T-helper 9 cell (primary cell): ENCODE measurements around the gene DGCR2.

Source experiments
- DNase-seq: peaks from one replicate; pipeline ENCODE4 v3.0.0-alpha.2; 2020

DGCR2 gene

DNA sequence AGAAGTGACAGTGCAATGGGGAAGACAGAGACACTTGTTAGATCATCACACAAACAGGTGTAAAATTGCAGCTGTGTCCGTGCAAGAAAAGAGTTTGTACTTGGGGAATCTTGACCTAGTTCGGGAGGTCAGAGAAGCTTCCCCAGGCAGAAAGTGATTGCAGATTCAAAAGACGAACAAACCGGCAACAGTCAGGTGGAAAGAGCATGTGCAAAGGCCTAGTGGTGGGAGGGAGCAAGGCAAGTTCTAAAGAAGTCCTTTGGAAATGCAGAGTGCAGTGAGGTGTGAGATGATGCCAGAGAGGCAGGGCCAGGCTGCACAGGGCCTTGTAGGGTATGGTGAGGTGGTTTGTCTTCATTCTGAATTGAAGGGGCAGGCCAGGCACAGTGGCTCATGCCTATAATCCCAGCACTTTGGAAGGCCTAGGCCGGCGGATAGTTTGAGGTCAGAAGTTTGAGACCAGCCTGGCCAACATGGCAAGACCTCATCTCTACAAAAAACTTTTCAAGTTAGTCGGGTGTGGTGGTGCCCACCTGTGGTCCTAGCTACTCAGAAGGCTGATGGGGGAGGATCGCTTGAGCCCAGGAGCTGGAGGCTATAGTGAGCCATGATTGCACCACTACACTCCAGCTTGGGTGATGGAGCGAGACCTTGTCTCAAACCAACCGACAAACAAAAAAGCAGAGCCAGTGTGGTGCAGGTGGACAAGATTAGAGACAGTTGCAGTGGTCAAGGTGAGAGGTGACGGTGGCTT is 24.2 kb upstream of the DGCR2 start:
- DNase-seq, result no peak

DNA sequence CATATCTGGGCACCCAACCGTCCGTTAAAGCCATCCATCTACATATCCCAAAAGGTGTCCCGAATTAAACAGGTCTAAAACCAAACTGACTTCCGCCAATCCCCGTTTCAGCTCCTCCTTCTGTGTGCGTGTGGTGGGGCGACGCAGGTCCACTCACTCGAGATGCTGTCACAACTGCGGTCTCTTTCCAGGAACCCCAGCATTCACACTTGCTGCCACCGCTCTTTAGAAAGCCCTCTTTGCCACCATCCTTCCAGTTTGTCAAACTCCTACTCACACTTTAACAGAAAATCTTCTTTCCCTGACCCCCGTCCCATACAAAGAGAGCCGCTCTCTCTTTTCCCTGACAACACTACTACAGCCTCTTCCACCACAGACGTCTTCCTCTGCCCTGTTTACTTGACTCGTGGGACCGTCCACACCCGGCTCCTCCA is 21.8 kb upstream of the DGCR2 start:
- no peak for DNase-seq

DNA sequence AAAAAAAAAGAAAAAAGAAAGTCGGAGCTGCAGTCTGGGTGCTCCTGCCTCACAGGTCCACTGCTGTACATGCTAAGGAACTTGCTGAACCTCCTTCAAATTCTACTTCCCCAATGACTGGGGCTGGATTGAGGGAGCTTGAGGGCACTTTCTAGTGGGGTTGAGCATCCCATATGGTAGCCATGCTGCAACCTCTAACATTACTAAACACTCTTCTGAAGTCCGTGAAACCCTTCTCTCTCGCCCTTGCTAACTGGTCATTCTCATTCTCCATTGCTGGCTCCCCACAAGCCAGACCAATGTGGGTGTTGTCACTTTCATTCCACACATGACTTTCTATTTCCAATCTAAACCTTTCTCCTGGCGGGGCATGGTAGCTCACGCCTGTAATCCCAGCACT is 21.0 kb upstream of the DGCR2 start:
- no peak for DNase-seq

DNA sequence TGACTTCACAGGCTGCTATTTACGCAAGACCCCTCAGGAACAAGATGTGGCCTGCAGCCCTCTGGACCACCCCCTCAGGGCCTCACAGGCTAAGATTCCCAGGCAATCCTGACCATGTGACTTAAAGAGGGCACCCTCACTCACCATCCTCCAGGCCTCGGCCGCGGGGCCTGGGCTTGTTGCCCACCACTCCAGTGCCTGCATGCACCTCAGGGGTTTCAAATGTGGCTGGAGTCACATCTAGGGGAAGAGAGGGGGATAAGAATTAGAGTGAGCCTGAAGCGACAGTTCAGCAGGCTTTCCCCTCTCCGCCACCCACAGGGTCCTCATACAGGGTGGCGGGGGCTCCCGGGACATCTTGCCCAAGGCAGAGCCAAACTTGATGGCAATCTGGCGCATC is 20.2 kb upstream of the DGCR2 start:
- DNase-seq, result no peak

DNA sequence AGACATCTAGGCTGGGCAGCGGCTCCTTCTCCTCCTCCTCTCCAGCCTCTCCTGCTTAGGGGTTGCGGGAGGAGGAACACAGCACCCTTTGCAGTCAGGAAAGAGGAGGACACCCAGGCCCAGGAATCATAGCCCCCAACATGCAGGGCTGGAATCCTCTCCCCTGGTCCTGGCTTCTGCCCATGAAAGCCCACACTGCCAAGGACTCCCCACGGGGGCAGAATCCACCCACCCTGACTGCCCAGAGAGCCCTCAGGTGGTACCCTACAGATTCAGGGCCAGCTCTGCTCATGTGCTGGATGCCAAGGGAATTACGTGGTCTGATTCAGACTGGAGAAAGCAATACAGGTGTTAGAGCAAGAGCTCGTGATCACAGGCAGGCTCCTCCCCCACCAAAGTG is 17.8 kb upstream of the DGCR2 start:
- DNase-seq, result no peak

DNA sequence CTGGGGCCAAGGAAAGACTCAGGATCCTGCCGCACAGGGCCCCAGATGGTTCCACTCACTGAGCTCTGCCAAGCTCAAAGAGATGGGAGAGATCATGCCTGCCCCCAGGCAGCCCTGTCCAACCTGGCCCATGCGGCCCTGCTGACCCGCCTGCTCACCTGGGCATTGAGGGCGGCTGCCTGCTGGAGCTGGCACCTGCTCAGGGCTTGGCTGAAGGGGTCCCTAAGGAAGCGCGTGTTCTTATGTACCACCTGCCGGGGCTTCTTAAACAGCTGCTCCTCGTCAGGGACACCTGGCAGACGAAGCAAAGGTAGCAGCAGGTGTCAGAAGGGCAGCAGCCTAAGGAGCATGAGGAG is 16.8 kb upstream of the DGCR2 start:
- DNase-seq, result no peak

DNA sequence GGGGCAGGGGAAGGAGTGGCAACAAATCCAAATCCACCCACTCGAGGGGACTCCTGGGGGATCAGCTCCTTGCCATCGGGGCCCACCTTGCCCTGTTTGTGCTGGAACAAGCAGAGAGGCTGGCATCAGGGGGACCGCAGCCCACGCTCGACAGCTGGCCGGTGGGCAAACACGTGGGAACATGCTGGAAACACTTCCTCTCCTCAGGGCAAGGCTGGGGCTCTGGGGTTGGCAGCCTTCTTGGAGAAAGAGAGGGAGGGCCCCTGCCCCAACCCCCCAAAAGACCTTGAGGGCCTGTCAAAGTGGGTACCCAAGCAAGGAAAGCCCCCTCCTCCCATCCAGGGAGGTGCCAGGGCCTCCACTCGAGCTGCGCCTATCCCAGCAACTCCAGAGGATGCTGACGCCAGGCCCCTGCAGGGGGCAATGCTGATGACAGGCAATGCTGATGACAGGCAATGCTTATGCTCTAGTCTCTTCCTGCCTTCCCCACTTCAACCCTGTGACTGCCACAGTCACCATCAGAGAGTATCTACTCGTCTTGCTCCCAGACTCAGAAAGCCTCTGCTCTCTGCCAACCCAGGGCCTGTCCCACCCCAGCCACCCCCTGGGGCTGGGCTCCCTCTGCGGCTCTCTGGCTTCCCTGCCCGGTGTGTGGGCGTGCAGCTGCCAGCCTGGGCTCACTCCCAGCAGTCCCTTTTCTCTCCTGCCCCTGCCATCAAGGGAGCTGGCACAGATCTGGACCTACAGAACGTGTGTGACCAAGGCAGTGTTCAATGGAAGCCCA is 16.2 kb upstream of the DGCR2 start:
- no peak for DNase-seq

DNA sequence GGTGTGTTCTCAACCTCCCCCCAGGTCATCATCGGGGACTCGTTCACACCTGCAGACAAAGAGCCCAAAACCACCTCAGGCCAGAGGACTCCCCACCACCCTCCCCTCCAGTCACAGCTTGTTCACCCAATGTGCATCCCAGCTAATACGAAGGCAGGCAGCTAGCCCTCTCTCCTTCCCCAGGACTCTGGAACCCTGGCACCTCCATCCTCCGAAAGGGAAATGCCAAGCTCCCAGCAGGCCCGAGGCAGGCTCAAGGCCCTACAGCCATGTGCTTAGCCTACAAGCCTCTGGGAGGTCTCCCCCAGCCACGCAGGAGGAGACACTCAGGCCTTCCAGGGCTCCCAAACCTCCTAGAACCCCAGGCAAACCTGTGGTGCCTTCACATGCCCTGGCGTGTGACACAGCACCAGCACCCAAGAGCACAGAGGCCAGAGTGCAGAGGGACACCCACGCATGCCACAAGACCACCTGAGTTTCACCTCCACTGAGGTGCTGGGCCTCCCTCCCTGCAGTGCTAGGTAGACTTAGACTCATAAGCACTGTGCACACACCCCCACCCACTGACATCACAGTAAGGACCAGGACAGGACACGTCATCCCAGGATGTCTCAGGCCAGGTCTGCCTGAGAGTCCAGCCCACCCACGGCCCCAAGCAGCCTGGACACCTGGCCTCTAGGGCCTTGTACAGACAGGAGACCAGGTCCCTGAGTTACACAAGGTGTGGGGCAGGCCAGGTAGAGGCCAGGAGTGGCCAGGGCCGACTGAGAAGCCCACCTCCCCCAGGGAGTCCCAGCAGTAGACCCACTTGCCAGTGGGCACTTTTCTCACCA is 15.4 kb upstream of the DGCR2 start:
- DNase-seq, result no peak

DNA sequence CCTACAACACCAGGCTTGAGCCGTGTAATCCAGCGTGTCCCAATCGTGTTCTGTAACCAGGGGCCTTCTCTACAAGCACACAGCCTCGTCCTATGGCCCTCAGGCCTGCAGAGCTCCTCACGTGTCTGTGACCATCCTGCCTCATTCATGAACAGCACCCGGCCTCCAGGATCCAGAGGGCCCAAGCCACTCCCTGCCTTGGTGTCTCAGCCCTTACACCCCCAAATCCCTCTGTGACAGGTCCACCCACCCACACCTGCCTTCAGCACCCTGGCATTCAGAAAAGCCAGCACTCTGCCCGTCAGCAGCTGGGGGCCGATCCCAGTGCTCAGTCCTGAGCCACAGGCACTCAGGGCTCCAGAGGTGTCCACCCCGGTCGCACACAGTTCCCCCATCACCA is 14.7 kb upstream of the DGCR2 start:
- no peak for DNase-seq

DNA sequence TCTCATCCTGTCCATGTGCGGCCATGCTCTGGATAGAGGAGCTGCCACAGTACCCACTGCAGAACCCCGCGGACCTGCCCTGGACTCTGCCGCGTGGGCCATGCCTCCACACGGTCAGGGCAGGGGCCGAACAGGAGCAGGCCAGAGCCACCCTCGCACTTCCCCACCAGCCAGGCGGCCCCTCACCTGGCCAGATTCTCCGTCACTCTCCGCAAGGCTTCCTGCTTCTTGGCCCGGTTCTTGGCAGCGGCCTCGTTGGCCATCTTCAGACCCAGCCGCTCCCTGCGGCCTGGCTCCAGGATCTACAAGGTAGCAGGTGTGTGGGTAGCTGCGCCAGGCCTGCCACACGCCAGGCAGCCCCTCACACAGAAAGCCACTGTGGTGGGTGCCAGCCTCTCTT is 12.7 kb upstream of the DGCR2 start:
- DNase-seq, result no peak

DNA sequence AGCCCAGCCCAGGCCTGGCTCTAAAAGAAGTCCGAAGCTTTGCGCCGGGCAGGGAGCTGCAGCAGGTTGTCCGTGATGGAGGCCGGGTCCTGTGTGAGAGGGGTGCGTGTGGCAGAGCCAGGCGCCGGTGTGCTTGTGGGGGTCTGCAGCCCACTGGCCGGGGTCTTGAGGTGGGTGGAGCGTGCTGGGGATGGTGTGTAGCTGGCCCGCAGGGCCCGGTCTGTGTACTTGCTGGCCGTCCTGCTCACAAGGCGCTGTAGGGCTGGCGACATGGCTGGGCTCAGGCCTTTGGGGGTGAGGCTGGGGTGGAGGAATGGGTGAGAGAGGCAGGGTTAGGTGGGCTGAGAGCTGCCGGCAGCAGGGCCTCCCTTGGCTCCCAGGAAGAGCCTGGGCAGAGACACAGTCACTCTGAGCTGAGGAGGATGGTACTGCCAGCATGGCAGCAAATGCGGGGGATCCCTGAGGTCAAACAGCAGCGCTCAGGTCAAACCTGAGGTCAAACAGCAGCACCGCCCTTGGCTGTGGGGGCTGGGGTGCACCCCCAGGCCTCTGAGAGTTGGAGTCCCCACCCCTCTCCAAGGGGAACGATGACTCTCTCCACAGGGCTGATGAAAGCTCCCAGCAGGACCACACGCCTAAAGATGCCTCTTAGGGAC is 12.1 kb upstream of the DGCR2 start:
- no peak for DNase-seq

DNA sequence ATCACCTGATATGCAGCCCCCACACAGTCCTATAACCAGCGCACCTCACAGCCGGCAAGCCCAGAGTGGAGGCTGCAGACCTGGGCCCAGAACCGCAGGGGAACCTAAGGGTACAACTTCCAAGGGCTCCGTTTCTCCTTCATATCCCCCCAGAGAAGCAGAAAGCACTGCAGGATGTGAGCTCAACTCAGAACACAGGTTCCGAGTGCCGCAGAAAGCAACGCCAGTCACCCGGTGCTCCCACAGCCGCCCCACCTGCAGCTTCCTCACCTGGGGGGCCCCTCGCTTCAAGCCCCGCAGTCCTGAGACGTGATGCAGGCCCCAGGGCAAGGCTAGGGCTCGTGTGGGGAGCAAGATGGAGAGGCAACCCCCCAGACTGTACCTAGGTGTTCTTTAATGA is 11.3 kb upstream of the DGCR2 start:
- no peak for DNase-seq

DNA sequence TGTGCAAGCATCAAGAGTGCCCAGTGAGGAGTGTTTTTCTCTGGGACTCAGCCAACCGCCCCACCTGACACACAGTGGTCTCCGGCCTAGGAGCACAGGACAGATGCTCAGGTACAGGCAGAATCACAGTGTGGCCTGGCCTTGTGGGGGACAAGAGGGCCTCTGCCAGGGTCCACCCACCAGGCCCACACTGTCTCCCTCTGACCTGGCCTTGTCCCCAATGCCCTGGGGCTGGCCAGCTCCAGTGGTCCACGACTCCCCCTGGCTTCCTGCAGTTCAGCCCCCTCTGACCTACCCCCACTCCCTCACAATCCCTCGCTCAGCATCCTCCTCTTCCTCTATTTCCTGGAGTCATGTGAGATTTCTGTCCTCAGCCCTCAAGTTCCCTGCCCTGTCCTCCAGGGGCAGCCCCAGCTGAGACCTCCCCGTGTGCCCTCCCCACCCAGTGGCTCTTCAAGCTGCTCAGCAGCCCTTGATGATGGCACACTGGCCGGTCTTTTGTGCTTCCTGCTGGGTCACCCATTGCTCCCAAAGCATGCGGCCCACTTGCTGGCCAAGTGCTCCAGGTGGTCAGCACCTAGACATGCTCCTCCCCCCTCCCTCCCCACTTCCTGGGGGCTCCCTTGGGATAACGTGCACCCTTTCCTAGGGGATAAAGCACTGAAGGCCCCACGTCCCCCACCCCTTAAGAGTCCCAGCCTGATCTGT is 10.6 kb upstream of the DGCR2 start:
- no peak for DNase-seq

DNA sequence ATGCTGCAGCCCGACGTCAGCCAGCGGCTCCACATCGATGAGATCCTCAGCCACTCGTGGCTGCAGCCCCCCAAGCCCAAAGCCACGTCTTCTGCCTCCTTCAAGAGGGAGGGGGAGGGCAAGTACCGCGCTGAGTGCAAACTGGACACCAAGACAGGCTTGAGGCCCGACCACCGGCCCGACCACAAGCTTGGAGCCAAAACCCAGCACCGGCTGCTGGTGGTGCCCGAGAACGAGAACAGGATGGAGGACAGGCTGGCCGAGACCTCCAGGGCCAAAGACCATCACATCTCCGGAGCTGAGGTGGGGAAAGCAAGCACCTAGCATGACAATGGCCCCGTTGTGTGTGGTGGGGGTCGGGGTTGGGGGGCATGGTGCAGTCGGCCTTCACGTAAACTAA is 9.9 kb upstream of the DGCR2 start:
- DNase-seq, result no peak

DNA sequence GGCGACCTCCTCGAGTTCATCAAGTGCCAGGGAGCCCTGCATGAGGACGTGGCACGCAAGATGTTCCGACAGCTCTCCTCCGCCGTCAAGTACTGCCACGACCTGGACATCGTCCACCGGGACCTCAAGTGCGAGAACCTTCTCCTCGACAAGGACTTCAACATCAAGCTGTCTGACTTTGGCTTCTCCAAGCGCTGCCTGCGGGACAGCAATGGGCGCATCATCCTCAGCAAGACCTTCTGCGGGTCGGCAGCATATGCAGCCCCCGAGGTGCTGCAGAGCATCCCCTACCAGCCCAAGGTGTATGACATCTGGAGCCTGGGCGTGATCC is 9.4 kb upstream of the DGCR2 start:
- DNase-seq, result no peak

DNA sequence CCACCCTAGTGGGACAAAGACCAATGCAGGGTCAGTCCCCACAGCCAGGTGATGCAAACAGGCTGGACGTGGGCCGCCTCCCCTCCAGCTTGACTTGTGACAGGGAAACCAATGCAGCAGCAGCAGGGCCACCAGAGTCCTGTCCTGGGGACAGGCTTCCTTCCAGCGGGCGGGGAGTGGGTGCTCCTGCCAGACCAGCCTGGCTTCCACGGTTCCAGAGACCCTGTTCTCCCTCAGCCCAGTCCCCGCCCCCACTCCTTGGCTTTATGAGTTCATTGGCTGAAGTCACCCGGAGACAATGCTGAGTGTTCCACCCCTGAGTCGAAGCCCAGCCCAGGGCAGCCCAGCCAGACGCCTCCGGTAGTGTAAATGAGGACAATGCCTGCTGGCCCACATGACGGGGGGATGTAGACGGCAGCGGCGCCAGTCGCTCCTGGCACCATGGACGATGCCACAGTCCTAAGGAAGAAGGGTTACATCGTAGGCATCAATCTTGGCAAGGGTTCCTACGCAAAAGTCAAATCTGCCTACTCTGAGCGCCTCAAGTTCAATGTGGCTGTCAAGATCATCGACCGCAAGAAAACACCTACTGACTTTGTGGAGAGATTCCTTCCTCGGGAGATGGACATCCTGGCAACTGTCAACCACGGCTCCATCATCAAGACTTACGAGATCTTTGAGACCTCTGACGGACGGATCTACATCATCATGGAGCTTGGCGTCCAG is 8.9 kb upstream of the DGCR2 start, which contains the start of gene TSSK2:
TSSK2 (plus strand) TSS at position 350 of the 726 bp plus-strand sequence; CDS start at position 442, 92 bp downstream.
- DNase-seq, result no peak

DNA sequence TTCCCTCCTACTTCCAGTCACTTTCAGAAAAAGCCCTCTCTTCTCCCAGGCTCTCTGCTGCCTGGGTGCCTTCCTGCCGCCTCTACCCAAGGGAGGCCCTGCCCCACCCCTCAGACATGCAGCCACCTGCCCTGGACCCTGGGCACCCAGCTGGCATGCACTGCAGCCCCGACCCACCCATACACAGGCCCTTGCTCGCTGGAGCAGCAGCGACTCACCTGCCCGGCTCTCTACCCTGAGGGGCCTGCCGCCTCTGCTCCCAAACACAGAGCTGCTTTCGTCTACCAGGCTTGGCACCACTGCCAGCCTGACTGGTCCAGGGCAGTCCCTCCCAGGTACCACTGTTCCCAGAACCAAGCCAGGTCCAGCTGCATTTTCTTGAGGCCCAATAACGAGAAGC is 7.7 kb upstream of the DGCR2 start:
- DNase-seq, result no peak

DNA sequence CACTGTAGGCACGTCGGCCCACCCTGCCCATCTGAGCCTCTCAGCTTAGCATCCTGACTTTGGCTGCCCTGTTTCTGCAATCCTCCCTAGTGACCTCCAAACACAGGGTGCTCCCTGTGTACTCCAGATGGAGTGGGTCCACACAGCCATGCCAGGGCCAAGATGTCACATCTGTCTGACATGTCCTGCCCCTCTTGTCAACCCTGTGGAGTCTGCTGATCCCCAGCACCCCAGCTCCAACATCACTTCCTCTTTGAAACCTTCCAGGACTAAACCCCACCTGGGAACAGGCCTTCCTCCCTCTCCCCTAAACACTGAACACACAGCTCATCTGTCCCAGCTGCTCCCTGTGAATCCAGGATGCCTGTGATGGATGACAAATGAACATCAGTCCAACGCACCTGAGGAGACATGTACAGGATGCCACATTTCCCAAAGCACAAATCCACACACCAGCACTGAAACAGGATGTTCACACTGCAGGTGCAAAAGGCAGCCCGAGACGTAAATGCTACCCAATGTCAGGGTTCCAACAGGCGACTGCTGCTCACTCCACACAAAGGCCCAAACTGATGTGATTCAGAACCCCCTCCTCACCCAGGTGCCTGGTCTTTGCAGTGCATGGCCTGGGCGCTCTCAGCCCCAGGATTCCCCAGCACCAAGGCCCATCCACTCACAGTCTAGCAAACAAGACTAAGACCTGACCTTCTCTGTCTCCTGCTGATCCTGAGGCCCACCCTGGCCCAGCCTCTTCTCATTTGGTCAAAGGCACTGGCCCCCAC is 6.9 kb upstream of the DGCR2 start:
- DNase-seq, result no peak

DNA sequence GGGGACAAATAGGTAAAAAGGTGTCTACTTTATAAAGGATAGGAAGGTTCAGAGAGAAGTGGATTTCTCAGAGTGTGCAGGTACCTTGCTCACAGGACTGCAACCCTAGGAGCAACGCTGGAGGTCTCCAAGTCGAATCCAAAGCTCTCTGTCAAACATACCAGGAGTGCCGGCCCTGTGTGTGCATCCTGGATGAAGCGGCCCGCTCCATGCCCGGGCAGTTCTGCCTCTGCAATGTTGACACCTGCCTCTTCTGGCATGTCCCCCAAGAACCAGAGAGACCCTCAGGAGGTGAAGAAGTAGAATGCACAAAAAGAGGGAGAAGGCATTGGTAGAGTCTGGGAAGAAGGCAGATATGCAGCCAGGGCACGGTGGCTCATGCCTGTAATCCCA is 5.8 kb upstream of the DGCR2 start:
- no peak for DNase-seq

DNA sequence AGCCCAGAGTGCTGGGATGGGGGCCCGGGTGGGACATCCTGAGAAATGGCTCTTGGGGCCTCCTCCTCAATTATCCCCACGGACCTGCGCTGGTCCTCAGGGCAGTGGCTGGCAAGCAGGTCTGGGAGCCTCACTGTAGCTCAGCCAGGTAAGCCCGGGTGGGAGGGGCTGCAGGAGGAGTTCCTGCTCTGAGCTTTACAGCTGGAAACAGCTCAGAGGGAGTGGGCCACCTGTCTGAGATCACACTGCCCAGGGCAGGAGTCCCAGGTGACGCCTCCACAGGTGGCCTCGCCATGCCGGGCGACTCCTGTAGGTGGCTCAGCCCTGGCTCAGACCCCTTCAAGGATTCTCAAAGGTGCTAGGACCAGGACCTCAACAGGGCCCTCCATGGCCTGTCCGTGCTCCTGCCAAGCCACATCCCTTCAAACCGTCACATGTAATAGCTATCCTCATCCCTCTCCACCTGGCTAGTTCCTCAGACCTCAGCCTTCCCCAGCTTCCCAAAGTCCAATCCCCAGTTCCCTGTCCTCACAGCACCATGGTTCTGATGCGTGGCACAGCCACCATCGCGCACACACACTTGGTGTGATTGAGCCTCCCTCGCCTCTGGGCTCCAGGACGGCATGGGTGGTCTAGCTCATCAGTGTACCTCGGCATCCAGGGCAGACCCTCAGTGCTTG is 5.3 kb upstream of the DGCR2 start:
- no peak for DNase-seq
